ENCODE data around the gene SLC31A2.
"Not testable (repeated sequence)": the region's sequence is repeated elsewhere in the genome, so short reads cannot be mapped to it uniquely, and the experiment has no call there.

The SLC31A2 gene, protein sequence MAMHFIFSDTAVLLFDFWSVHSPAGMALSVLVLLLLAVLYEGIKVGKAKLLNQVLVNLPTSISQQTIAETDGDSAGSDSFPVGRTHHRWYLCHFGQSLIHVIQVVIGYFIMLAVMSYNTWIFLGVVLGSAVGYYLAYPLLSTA

GRCh38 chr9:113150670-113151611 is at the start of gene SLC31A2:
Gene SLC31A2, plus strand, starts transcription at chr9:113151007. Its CDS starts 68 bp downstream, at chr9:113151075.
- peak; percentile 92 for DNase-seq (ENCODE audit: low spot score)
- TF ChIP-seq CTCF (IDR thresholded peaks at IDR 0.05; ENCODE audit: extremely low read depth, missing control alignments), result peak; percentile 7

GRCh38 chr9:113105345-113105744 is 45.5 kb upstream of the SLC31A2 start:
- not testable (repeated sequence) for DNase-seq (ENCODE audit: low spot score)

- peak; percentile 61 for DNase-seq (ENCODE audit: low spot score)
These were observed 39.5 kb upstream of the SLC31A2 start for GRCh38 chr9:113111065-113111951.

GRCh38 chr9:113112706-113113510 is 37.9 kb upstream of the SLC31A2 start:
- peak; percentile 44 for DNase-seq (ENCODE audit: low spot score)

More at GRCh38 chr9:113111065-113111951, 39.5 kb upstream of the SLC31A2 start:
- TF ChIP-seq CTCF (IDR thresholded peaks at IDR 0.05; ENCODE audit: extremely low read depth, missing control alignments), result peak; percentile 4

- not testable (repeated sequence) for DNase-seq (ENCODE audit: low spot score)
These were observed 32.0 kb upstream of the SLC31A2 start for GRCh38 chr9:113118829-113119228.

DNA sequence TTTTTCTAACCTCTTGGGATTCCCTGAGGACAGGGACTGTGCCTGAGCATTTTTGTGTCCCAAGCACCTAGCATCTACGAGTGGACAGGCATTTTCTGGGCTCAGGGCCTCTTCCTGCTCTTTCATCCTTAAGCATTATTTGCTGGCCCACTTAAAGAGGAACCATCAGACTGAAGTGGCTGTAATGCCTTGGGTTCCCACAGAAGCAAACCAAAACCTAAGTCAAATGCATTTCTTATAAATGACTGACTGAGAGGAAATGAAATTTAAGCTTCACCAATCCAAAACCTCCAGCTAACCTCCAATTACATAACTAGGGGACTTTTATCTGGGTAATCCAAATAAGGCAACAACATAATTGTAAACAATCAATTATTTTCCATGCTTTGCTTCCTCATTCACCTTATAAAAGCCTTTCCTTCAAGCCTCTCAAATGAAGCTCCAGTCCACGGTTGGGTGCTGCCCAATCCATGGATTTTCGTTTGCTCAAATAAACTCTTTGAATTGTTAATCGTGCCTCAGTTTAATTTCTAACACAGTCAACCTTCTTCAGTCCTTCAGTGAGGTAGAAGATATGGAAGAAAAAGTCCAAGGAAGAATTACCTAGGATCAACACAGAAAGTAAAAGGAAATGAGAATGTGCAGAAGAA is 25.3 kb upstream of the SLC31A2 start:
- no peak for TF ChIP-seq CTCF (IDR thresholded peaks at IDR 0.05; ENCODE audit: extremely low read depth, missing control alignments)
- no peak for DNase-seq (ENCODE audit: low spot score)

GRCh38 chr9:113129466-113129865 is 21.3 kb upstream of the SLC31A2 start:
- no peak for TF ChIP-seq CTCF (IDR thresholded peaks at IDR 0.05; ENCODE audit: extremely low read depth, missing control alignments)
- DNase-seq (ENCODE audit: low spot score), result no peak

DNA sequence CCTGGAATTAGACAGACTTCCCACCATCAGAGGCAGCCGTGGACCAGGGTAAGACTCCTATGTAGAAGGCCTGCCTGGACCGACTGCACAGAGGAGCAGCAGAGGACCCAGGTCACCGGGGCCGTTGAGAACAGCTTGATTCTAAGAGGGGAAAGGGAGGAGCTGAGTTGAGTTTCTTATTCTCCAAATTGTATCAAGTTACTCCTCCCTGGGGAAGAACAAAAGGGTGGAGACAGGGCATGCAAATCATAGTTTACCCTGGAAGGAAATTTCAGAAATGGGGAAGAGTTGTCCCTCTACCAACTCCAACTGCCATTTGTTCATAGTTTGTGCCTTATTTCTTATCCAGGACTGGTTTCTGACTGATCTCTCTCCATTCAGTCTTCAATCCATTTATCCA is 20.9 kb upstream of the SLC31A2 start:
- no peak for TF ChIP-seq CTCF (IDR thresholded peaks at IDR 0.05; ENCODE audit: extremely low read depth, missing control alignments)
- no peak for DNase-seq (ENCODE audit: low spot score)
